LHCN-M2 (cell line): ENCODE data around the gene ANAPC1. TPM values are rescaled to one million over a fixed set of nuclear protein-coding genes. Genes with fewer than 3 reads are reported as not detected.
"Not testable (repeated sequence)": the region's sequence is repeated elsewhere in the genome, so short reads cannot be mapped to it uniquely, and the experiment has no call there.

Experiments used
- DNase-seq: peaks from one replicate; pipeline ENCODE4 v3.0.0-alpha.2; 2012; ENCODE audit warnings: low read depth
- total RNA-seq: library from RNA; depleted of rRNA; stranded (reverse); fragments of >200 nt; gene quantifications from 2 replicates; pipeline ENCODE4 v1.2.3, GENCODE V29; 2014

ANAPC1 gene
- total RNA-seq, 1 experiment from 2014 or later: 60.9 TPM

DNA sequence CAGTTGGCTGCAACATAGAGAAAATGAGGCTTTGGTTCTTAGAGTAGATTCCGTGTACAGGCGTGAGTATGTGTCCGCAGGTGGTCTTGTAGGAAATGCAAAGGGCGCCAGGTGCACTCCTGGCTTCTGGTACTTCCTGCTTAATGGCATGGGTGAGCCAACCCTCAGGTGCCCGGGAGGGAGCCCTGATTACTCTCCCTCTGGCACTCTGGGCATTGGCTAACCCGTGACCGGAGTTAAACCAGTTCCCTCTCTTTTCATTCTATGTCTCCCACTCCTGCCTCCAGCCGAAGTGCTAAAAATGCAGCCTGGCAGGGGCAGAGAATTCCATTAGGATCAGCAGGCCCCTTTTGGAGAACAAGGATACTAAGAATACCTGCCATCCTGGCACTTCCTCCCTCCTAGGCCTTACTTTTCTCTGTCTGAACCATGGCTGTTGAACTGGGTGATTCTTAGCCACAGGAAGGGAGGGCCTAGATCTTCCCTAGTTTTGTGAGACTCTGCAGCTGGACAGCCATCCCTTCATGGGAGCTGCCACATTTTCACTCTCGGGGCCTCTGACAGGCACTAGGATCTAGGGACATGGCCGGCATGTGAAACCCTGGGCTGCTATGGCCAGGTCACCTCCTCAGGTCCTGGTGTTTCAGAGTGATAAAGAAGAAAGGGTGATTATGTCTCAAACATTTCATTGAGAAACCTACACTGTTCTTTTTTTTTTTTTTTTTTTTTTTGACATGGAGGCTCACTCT, 20.9 kb upstream of the ANAPC1 start:
- DNase-seq: no peak

DNA sequence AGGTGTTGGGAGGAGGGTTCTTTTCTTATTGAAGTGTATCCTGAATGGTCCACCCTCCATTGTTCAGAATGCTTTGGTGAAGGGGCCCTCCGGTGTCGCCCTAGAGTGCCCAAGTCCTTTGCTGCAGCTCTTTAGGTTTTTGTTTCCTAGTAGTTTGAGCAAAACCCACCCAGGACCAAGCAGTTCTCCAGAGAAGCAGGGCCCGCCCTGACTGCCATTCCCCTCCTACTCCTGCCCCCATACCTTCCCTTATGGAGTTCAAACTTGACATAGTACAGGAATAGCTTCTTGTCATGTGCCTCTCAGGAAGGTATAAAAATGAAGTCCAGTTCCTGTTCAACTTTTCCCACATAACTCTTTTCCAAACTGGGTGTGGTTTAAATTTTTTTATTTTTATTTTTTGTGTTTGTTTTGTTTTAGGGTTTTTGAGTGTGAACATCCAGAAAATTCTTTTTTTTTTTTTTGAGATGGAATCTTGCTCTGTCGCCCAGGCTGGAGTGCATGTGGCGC, 20.0 kb upstream of the ANAPC1 start:
- no peak for DNase-seq

DNA sequence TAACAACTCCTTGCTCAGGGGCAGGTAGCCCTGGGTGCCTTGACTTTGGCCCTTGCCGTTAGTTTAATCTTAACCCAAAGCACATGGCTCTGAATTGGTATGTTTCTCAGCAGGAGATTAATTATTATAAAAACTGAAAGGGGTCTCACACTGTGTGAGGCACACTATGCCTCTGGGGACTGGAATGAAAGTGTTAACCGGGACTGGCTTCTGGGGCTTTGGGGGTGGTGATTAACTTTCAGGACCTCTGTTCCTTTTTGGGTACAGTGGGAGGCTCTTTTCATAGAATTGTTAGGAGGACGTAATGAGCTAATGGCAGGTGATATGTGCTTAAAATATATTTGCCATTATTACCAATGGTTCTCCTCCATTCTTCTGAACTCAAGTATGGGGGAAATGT, 19.5 kb upstream of the ANAPC1 start:
- DNase-seq: no peak

DNA sequence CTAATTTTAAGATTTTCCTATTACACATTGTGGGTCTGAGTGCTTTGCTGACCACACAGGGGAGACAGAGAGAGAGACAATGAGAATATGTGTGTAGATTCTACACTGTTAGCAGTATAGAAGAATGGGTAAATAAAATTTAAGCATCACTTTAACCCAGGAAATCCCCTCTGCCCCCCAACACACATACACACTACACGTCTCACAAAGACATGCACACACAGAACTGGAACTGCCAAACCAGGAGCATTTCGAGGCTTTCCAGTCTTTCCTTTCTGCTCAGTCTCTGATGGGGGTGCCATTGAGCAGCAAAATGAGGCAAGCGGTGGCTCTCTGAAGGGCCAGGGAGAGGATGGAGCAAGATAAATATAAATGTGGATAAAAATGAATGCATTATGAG, 16.9 kb upstream of the ANAPC1 start:
- peak; percentile 50 for DNase-seq

DNA sequence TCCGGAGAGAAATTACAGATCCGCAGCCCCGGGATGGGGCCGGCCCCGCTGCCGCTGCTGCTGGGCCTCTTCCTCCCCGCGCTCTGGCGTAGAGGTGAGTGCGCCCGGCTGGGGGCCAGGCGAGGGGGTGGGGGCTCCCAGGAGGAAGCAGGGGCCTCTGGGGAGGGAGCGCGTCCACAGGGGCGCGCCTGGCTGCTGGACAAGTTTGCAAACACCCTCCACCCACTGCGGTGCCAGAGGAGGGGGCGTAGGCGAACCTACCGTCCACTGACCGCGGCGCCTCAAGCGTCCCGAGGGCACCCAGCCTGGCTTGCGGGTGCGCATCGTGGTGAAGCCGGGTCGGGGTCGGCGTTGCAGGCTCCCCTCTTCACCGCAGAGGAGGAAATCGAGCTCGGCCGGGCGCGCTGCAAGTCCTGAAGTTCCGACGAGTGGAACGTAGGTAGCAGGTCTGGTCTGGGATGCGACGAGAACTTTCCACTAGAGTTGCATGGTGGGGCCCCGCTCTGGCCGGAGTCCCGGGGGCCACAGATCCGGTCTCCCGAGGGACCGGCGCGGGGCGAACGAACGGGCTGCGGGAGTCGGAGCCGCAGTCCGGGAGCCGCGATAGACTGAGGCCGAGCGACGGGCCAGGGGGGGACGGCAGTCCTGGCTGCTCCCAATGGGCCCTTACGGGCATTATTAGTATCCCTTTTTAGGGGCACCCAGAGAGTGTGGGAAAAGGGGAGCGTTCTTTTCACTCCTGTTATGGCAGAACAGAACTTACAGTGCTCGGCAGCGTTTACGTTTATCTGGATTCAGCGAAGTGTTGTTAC, 14.9 kb upstream of the ANAPC1 start:
- no peak for DNase-seq

DNA sequence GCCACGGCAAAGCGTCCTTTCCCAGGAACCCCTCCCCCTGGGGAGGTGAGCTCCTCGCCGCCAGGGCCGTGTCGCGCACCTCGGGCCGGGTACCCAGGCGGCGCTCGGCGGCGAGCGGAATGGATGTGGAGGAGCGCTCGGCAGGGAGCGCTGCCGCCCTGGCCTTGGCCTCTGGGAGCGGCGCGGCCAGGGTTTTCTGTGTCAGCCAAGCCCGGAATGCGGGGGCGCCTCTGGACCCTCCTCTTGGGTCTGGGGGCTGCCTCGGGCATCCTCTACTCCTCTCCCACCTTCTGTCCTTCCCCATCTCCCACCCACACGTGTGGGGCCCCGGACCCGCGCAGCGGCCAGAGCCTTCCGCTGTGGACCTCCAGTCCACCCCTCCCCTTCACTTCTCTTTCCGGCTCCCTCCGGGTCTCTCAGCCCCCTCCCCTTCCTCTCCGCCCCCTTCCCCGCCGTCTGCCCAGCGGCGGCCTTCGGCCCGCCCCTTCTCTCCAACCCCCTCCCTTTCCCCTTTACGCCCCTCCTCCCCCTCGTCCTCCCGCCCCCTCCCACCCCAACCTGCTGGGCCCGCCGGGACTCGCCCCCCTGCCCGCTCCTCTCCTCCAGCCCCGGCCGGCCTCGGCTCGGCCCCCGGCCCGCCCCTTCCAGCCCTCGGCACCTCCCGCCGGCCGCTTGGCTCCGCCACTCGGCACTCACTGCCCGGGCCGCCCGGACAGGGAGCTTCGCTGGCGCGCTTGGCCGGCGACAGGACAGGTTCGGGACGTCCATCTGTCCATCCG, 14.1 kb upstream of the ANAPC1 start, which contains the start of gene MERTK:
Gene MERTK, plus strand, starts transcription at position 684 of the 779 bp plus-strand sequence. CDS start 129 bp downstream, outside the sequence.
- peak; percentile 57 for DNase-seq

DNA sequence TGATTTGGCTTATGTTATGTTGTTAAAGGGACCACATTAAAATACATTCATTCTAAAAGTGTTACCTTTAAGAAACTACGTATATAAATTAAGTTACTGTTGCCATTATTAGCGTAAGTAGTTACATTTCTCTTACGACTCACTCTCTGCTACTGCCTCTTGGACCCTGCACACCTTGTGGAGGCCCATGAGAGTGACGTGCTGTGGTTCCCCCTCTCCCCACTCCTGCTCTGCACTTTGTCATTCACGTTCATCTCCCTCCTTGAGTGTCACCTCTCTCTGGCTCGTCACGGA, 13.6 kb upstream of the ANAPC1 start:
- no peak for DNase-seq

DNA sequence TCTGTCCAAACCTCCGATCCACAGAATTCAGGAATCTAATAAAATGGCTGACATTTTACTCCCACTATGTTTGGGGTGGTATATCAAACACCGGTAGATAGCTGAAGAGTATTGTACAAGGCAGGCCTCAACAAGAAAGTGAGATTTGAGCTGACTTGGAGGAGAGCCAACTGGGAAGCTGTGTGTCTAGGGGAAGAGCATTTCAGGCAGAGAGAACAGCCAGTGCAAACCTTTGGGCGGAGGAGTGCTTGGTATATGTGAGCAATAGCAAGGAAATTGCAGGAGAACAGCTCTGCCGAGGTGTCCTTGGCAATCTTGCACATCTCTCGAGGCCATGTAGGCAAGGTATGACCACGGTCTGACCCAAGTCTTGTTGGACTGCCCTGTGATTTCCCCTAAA, 12.6 kb upstream of the ANAPC1 start:
- DNase-seq: no peak

DNA sequence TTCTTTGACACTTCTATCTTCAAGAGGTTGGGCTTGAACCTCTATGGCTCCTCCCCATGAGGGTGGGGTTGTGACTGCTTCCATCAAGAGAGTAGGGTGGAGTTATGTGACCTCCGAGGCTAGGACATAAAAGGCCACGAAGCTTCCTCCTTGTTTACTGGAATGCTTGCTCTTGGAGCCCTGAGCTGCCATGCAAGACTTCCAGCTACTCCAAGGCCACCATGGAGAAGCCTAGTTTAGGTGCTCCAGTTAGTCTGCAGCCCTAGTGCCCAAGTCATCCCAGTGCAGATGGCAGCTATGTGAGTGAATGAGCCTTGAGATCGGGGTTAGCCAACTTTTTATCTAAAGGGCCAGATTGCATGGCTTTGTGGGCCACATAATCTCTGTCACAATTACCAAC, 12.0 kb upstream of the ANAPC1 start:
- no peak for DNase-seq

DNA sequence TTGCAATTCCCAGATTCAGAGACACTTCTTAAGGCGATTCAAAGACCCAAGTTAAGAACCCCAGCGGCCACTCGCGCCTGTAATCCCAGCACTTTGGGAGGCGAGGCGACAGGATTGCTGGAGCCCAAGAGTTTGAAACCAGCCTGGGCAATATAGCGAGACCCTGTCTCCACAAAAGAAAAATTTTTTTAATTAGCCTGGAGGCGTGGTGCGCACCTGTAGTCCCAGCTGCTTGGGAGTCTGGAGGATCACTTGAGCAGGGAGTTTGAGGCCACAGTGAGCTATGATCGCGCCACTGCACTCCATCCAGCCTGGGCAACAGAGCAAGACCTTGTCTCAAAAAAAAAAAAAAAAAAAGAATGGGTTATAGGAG, 585 bp upstream of the ANAPC1 start:
- no peak for DNase-seq

DNA sequence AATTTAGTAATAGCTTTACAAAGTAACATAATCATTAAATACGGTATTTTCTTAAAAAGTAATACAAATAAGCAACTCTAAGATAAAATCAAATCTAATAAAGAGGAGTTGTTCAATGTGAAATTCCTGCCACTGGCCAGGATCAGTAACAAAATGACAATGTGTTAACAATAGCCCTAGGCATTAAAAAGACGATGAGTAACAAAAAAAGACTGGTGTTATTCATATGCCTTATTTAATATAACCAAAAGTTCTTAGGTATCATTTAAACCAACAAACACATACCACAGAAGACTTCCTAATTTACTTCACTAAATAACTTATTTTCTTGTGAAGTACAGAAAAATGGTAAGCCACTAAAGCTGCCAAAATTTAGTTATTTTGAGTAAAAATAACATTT, 11.2 kb downstream of the ANAPC1 start:
- DNase-seq: not testable (repeated sequence)

DNA sequence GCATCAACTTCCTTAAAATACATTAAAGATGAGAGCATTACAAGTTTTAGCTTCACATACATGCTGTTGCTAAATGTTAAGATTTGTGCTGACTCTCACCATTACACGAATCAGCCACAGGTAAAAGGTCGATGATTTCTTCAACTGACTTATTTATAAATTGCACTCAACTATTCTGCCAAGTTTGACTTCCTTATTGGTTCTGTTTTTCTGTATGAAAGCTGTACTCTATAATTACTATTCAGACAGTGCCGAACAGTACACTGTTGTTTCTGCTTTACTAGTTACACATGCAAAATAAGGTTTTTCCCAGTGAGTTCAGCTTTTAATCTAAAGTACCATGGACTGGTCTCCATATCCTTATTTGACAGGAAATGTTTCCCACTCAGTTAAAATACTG, 18.9 kb downstream of the ANAPC1 start:
- not testable (repeated sequence) for DNase-seq

DNA sequence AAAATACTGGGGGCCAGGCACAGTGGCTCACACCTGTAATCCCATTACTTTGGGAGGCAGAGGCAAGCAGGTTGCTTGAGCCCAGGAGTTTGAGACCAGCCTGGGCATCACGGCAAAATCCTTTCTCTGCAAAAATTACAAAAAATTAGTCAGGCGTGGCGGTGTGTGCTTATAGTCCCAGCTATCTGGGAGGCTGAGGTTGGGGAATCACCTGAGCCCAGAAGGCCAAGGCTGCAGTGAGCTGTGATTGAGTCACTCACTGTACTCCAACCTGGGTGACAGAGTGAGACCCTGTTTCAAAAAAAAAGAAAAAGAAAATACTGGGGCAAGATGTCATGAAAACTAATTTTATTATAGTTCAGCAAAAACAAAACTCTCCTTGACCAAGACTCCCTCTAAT, 24.0 kb downstream of the ANAPC1 start:
- not testable (repeated sequence) for DNase-seq

DNA sequence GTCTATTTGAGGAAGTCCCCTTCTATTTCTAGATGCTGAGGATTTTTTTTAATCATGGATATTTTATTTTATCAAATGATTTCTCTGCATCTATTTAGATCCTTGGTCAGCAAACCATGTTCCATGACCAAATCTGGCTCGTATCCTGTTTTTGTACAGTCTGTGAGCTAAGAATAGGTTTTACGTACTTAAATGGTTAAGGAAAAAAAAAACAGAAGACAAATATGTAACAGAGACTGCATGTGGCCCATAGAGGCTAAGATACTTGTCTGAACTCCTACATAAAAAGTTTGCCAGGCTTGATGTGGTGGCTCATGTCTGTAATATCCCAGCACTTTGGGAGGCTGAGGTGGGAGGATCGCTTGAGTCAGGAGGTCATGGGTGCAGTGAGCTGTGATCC, 31.4 kb downstream of the ANAPC1 start:
- not testable (repeated sequence) for DNase-seq

DNA sequence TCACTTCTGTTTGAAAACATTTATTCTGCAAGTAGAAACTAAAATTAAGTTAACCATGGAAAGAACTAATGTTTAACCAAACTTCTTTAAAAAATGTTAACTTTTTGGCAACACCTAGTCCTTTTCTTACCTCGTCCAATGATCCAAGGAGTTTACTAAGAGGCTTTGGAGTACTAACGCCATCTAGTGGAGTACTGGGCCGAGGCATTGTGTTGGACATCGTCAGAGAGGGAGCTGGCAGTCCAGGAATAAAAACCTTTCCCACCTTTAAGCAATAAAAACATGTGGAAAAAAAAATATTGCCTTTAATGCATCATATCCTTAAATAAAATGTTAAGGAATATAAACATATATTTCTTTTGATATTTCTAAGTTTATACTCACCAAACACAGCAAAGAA, 33.3 kb downstream of the ANAPC1 start:
- not testable (repeated sequence) for DNase-seq

DNA sequence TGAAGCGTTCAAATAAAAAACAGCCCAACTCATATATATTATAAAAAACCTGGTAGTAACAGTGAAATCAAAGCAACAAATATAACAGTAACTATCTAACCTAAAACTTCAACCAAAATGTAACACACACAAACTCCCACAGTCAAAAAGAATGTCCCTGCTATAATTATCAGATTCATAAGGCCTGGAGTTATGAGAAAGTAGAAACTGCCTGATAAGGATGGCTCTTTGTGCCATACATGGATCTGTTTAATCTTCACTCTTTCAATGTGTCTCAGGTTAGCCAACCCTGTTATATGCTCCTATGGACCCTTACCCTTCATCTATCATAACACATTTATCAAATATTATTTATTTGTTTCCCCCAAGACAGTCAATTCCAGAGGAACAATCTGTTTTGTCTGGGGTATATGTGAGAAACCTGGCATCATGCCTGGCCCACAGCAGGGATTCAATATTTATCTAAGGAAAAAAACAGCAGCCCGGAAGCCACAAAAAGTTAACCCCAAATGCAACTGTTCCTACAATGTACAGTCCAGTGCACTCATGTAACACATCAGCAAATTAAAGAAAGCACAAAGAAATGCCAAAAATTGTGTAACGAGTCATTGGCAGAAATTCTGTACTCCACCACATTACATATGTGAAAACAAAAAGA, 44.2 kb downstream of the ANAPC1 start:
- DNase-seq: peak; percentile 49

DNA sequence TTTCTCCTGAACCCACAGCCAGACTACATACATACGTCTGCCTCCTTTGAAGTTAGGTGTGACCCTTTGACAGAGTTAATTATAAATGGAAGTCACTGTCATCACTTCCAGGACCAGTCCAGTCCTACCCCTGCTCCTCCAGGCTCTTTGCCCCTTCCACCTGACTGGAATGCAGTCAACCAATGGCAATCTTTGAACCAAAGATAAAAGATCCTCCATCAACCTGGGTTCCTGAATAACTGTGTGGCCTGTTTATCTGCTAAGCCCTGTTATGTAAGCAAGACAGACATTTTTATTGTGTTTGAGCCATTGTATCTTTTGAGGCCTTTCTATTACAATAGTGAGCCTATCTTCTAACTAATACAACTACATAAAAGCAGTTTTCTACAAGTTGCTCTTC, 45.0 kb downstream of the ANAPC1 start:
- not testable (repeated sequence) for DNase-seq

DNA sequence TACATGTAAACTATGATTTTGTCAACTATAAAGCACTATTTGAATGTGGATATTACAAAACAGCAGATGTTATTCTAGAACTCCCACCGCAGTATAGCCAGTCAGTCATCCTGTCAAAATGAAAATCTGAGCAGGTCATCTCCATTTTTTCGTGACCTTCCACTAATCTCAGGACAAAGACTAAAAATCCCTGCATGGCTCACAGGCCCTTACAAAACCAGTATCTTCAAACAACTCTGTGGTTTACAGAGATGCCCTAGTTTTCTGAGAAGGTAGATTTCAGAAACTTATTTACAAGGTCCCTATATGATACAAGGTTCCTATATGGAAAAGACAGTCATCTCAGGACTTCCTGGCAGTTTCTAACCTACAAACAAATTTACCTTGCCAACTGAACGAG, 49.8 kb downstream of the ANAPC1 start:
- DNase-seq: not testable (repeated sequence)

DNA sequence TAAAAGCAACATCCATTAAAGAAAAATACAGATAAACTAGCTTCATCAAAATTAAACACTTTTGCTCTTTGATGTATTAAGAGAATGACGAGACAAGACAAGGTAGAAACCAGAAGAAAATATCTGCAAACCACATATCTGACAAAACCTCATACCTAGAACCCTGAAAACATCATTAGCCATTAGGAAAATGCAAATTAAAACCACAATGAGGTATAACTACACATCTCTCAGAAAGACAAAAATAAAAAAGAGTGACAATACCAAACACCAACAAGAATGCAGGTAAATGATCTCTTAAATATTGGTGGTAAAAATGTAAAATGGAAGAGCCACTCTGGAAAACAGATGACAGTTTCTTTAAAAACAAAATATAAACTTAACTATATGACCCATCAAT, 53.5 kb downstream of the ANAPC1 start:
- DNase-seq: not testable (repeated sequence)

DNA sequence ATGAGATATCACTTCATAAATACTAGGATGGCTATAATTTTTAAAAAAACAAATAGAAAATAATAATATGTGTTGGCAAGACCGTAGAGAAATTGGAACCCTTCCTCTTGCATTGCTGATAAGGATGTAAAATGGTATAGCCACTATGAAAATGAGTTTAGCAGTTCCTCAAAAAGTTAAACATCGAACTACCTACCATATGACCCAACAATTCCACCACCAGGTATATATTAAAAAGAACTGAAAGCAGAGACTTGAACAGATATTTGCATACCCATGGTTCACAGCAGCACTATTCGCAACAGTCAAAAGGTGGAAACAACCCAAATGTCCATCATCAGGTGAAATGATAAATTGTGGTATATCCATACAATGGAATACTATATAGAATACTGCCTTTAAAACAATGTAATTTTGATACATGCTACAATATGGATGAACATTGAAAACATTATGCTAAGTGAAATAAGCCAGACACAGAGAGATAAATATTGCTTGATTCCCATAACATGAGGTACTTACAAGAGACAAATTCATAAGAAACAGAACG, 55.7 kb downstream of the ANAPC1 start:
- DNase-seq: not testable (repeated sequence)

DNA sequence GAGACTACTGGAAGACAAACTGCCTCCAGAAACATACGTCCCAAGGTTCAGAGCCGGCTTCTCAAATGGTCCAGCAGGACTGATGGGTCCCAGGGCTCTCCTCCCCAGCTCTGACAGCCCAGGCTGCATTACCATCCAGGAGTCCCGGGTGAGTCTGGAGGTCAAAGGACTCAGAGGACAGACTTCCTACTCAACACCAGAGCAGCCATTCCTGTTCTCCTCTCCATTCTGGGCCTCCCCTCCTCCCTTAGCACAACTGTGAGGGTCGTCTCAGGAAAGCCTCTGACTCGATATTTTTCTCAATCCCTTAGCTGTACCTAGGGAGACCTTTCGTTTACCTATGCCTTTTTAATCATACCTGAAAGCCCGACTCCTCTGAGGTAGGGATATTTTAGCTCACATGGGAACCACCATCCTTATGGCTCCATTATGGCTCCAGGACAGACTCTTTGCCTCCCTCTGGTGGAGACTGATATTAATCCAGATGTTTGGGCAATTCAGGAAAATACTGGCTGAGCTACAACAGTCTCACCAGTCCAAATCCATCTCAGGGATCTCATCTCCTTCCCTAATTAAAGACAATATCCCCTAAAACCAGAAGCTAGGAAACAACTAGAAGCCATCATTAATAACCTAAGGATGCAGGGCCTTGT, 70.9 kb downstream of the ANAPC1 start:
- DNase-seq: not testable (repeated sequence)
